ENCODE data around the gene TAS2R31. TPM values are rescaled to one million over a fixed set of nuclear protein-coding genes. Genes with fewer than 3 reads are reported as not detected.

Gene TAS2R31
- total RNA-seq (2022; extraction: Qiagen RNA extraction): 0.16 to 0.28 TPM (median 0.17 TPM) in 5 replicates

GRCh38 chr12:11031307-11031706 is at the start of gene TAS2R31:
Gene TAS2R31 (minus strand): TSS chr12:11031407. CDS start chr12:11031335, 72 bp downstream.

GRCh38 chr12:11062194-11062593 is 31.0 kb upstream of the TAS2R31 start, which contains the start of gene TAS2R46:
Gene TAS2R46 (minus strand): TSS chr12:11062294. CDS start chr12:11062294, 0 bp downstream.

GRCh38 chr12:11022520-11022919 is 8.7 kb downstream of the TAS2R31 start, which contains the start of gene TAS2R19:
Gene TAS2R19 (minus strand): TSS chr12:11022620. CDS start chr12:11022571, 49 bp downstream.

GRCh38 chr12:10998204-10998603 is 33.0 kb downstream of the TAS2R31 start, which contains the start of gene TAS2R20:
Gene TAS2R20 (minus strand): TSS chr12:10998304. CDS start chr12:10997875, 429 bp downstream.

GRCh38 chr12:10986812-10987211 is 44.4 kb downstream of the TAS2R31 start, which contains the start of gene TAS2R50:
Gene TAS2R50 (minus strand): TSS chr12:10986912. CDS start chr12:10986860, 52 bp downstream.

Other genes starting within 250 kb of the TAS2R31 start
- not detected in 5 replicates for gene TAS2R7, start 228.8 kb downstream of the TAS2R31 start, total RNA-seq (2022; extraction: Qiagen RNA extraction)
- gene TAS2R8, start 224.1 kb downstream of the TAS2R31 start, total RNA-seq (2022; extraction: Qiagen RNA extraction): not detected in 5 replicates
- not detected in 5 replicates for gene TAS2R9, start 221.2 kb downstream of the TAS2R31 start, total RNA-seq (2022; extraction: Qiagen RNA extraction)
- gene TAS2R10, start 205.0 kb downstream of the TAS2R31 start, total RNA-seq (2022; extraction: Qiagen RNA extraction): 0.06 to 0.09 TPM in 2 of 5 replicates, not detected in the others
- 0.80 to 3.2 TPM (median 2.3 TPM) in 5 replicates for gene PRR4, start 181.9 kb downstream of the TAS2R31 start, total RNA-seq (2022; extraction: Qiagen RNA extraction)
- gene PRH1, start 147.2 kb downstream of the TAS2R31 start, total RNA-seq (2022; extraction: Qiagen RNA extraction): 2.3 to 4.6 TPM (median 2.4 TPM) in 5 replicates
- gene TAS2R13, start 121.8 kb downstream of the TAS2R31 start, total RNA-seq (2022; extraction: Qiagen RNA extraction): 0.03 TPM in 1 of 5 replicates, not detected in the others
- 0.23 to 0.48 TPM (median 0.43 TPM) in 3 of 5 replicates, not detected in the others for gene PRH2, start 102.2 kb downstream of the TAS2R31 start, total RNA-seq (2022; extraction: Qiagen RNA extraction)
- 0.44 to 0.81 TPM (median 0.78 TPM) in 5 replicates for gene TAS2R14, start 92.1 kb downstream of the TAS2R31 start, total RNA-seq (2022; extraction: Qiagen RNA extraction)
- not detected in 5 replicates for gene TAS2R50, start 44.5 kb downstream of the TAS2R31 start, total RNA-seq (2022; extraction: Qiagen RNA extraction)
- 0.06 TPM in 1 of 5 replicates, not detected in the others for gene TAS2R20, start 33.1 kb downstream of the TAS2R31 start, total RNA-seq (2022; extraction: Qiagen RNA extraction)
- gene TAS2R19, start 8.8 kb downstream of the TAS2R31 start, total RNA-seq (2022; extraction: Qiagen RNA extraction): 0.15 TPM in 1 of 5 replicates, not detected in the others
- gene TAS2R46, start 30.9 kb upstream of the TAS2R31 start, total RNA-seq (2022; extraction: Qiagen RNA extraction): not detected in 5 replicates
- gene TAS2R43, start 60.9 kb upstream of the TAS2R31 start, total RNA-seq (2022; extraction: Qiagen RNA extraction): not detected in 5 replicates
- 0.03 TPM in 1 of 5 replicates, not detected in the others for gene TAS2R30, start 103.2 kb upstream of the TAS2R31 start, total RNA-seq (2022; extraction: Qiagen RNA extraction)
- gene SMIM10L1, start 139.8 kb upstream of the TAS2R31 start, total RNA-seq (2022; extraction: Qiagen RNA extraction): 8.0 to 8.5 TPM (median 8.2 TPM) in 5 replicates
- not detected in 5 replicates for gene TAS2R42, start 155.5 kb upstream of the TAS2R31 start, total RNA-seq (2022; extraction: Qiagen RNA extraction)
- not detected in 5 replicates for gene PRB3, start 238.3 kb upstream of the TAS2R31 start, total RNA-seq (2022; extraction: Qiagen RNA extraction)